NB4 (cell line): ENCODE measurements around the gene SMOC2.

ENCODE experiments used
- DNase-seq: peaks from one replicate; pipeline ENCODE4 v3.0.0; 2010; ENCODE audit warnings: low read depth
- H3K4me3 ChIP-seq: one replicate; pipeline ENCODE4 v1.5.1; 2011; ENCODE audit warnings: mild to moderate bottlenecking, low read depth, low read length, moderate library complexity
- MYC ChIP-seq: IDR thresholded peaks from 2 replicates; pipeline ENCODE4 v1.6.1; 2011; ENCODE audit warnings: low read depth, low read length
- POLR2A ChIP-seq: IDR thresholded peaks from 2 replicates; pipeline ENCODE4 v1.6.1; 2011; ENCODE audit warnings: mild to moderate bottlenecking; ENCODE audit not compliant: insufficient read length; ENCODE audit errors: extremely low read depth
- TF ChIP-seq, protein P1 (sequence below): IDR thresholded peaks from 2 replicates; pipeline ENCODE4 v1.6.1; 2011; ENCODE audit warnings: low read depth, low read length
- TF ChIP-seq, protein P2 (sequence below): IDR thresholded peaks from one replicate; pipeline ENCODE4 v1.5.1; 2012; ENCODE audit warnings: low read depth, low read length

The SMOC2 gene

DNA sequence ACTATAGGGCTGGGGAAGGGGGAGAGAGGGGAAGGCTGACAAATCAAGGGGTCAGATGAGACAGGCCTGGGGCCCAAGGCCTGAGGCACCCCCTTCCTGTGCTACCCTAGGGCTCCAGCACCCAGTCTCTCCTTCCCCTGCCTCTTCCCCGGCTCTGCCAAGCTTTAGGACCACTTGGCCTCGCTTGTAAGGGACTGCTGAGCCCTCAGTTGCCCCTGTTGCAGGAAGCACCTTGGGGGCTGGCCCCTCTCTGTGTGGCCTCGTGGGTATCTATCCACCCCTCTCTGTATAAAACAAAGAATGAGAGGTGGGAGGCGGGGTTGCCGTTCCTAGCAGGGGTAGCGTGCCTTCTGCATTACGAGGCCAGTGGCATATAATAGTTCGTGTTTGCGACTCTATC is 21.4 kb upstream of the SMOC2 start:
- DNase-seq: no peak
- TF ChIP-seq, protein P1, sequence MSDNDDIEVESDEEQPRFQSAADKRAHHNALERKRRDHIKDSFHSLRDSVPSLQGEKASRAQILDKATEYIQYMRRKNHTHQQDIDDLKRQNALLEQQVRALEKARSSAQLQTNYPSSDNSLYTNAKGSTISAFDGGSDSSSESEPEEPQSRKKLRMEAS: no peak
- no peak overlapping the region for H3K4me3 ChIP-seq

DNA sequence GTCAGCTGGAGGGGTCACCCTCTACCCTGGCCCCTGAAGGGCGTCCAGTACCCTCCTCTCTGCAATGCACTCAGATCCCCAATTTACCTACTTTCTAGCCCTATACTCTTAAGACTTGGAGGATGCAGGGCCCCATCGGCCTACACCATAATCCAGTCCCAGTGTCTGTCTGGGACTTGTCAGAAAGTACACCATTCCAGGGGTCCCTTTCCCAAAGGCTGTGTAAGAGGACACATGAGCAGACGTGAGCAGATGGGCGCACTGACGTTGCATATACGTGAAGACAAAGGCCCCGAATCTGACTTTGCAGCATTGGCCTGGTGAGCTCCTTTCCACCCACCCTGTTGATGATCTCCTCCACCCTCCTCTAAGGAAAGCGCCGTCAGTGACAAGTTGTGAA is 20.9 kb upstream of the SMOC2 start:
- no peak for DNase-seq
- TF ChIP-seq MYC (no peak), POLR2A (no peak)
- no peak overlapping the region for H3K4me3 ChIP-seq

DNA sequence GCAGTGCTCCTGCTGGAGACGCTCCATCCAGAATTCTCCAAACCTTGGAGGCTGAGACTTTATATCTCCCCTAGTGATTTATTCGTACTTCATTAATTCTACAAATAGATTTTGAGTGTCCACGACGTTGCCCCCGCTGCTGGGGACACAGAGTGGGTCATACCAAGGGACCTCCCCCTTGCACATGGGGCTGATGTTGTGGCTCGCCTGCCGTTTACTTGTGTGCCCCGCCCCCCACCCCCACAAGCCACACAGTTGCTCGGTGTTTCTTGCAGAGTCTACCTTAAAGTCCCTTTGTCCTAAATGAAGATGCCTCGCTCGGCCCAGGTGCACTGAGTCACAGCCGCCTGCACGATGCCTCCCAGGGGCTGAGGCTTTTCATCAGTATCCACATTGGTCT is 20.3 kb upstream of the SMOC2 start:
- H3K4me3 ChIP-seq: no peak overlapping the region
- no peak for DNase-seq
- TF ChIP-seq, protein P1: no peak
- TF ChIP-seq MYC (no peak), POLR2A (no peak)
- TF ChIP-seq, protein P2, sequence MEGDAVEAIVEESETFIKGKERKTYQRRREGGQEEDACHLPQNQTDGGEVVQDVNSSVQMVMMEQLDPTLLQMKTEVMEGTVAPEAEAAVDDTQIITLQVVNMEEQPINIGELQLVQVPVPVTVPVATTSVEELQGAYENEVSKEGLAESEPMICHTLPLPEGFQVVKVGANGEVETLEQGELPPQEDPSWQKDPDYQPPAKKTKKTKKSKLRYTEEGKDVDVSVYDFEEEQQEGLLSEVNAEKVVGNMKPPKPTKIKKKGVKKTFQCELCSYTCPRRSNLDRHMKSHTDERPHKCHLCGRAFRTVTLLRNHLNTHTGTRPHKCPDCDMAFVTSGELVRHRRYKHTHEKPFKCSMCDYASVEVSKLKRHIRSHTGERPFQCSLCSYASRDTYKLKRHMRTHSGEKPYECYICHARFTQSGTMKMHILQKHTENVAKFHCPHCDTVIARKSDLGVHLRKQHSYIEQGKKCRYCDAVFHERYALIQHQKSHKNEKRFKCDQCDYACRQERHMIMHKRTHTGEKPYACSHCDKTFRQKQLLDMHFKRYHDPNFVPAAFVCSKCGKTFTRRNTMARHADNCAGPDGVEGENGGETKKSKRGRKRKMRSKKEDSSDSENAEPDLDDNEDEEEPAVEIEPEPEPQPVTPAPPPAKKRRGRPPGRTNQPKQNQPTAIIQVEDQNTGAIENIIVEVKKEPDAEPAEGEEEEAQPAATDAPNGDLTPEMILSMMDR: no peak

DNA sequence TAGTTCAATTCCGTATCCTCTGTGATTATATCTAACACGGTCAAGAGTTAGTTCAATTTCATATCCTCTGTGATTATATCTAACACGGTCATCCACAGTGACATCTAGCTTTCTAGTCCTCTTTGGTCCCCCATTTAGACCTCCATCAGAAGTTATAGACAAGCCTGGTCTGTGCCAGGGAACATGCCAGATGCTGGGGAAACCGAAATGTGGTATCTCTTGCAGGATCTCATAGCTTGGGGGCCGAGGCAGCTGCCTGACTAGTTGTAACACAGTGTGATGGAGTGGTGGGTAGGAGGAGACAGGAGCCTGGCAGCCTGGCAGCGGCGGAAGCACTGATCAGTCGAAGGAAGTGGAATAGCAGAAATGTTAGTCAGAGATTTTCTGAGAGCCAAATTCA is 13.8 kb upstream of the SMOC2 start:
- DNase-seq: no peak
- no peak overlapping the region for H3K4me3 ChIP-seq
- TF ChIP-seq, protein P1: no peak

DNA sequence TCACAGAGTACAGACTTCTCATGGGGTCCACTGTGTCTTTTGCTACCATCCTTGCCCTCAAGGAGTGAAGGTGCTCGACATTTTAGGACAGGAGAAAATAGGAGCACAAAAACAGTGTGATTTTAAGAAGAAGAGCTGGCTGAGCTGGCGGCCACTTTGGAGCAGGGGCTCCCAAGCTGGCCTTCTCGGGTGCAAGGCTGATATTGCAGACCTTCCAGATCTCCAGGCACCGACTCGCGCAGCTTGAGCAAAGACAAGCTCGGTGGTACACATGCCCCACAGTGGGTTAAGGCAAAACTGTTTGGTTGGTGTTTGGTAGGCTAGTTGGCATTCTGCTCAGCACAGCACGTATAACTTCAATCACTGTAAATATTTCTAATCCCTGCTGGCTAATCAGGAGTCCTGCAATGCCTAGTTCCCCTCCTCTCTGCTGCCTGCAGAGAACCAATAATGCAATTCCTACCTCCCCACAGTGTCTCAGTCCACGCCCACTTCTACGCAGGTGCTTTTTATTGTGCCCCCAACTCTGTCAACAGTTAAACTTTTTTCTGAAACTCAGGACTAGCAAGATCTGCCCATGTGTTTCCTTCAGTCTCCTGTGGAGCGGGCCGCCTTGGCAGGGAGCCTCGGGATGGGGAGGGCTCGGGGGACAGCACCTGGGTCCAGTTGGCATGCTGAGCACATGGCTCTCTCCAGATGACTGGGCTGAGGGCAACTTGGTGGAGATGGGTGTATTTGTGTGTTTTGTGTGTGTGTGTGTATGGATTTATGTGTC is 12.7 kb upstream of the SMOC2 start:
- no peak for DNase-seq

DNA sequence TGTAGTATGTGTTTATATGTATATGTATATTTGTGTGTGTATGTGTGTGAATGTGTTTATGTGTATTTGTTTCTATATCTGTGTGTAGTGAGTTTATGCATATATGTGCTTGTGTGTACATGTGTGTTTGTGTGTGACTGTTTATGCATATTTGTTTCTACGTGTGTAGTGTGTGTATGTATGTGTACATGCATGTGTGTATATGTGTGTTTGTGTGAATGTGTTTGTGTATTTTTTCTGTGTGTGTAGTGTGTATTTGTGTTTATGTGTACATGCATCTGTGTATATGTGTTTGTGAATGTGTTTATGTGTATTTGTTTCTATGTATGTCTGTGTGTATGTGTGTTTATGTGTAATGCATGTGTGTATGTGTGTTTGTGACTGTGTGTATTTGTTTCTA is 12.1 kb upstream of the SMOC2 start:
- TF ChIP-seq, protein P1: no peak
- TF ChIP-seq MYC: no peak
- TF ChIP-seq POLR2A: no peak
- TF ChIP-seq, protein P2: no peak

More for the DNA sequence above, 12.7 kb upstream of the SMOC2 start:
- no peak for TF ChIP-seq POLR2A
- TF ChIP-seq, protein P1: no peak
- no peak for TF ChIP-seq MYC
- TF ChIP-seq, protein P2: no peak
- no peak overlapping the region for H3K4me3 ChIP-seq

DNA sequence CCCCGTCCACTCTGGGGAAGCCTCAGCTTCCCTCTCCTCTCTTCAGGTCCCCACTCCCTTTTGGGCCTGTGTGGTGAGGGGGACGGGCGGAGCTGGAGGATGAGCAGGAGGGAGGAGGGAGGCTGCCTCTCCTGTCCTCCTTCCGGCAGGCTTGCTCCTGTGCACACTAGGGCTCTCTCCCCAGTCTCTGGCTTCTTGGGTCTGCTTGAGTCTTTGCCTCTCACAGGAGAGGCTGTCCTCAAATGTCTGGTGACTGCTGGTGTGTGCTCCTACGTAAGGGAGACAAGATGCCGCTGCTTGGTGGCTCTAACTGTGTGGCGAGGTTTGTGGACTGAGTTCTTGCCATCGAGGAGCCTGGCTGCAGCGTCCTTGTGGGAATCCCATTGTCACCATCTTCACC is 8.8 kb upstream of the SMOC2 start:
- no peak for DNase-seq
- no peak overlapping the region for H3K4me3 ChIP-seq
- TF ChIP-seq, protein P2: no peak
- TF ChIP-seq, protein P1: no peak
- TF ChIP-seq MYC (no peak), POLR2A (no peak)

More for the DNA sequence above, 12.1 kb upstream of the SMOC2 start:
- H3K4me3 ChIP-seq: no peak overlapping the region
- DNase-seq: no peak
